K562 (cell line): ENCODE results near the gene DNAJC2. TPM values are rescaled to one million over a fixed set of nuclear protein-coding genes. Genes with fewer than 3 reads are reported as not detected.

ENCODE experiments used
- ILF3 ChIP-seq: fragments of 450-650 bp; IDR thresholded peaks from 2 replicates; pipeline ENCODE4 v1.6.1; 2018; ENCODE audit warnings: antibody characterized with exemption, mild to moderate bottlenecking, moderate library complexity, borderline replicate concordance
- MEF2D ChIP-seq: conservative IDR thresholded peaks from 2 replicates; pipeline ENCODE4 v1.6.1; 2016; ENCODE audit warnings: low read depth, missing genetic modification characterization, missing compliant biosample characterization
- NR2C2 ChIP-seq, 2 experiments: fragments of 200-800 bp in 1 of 2; sonication (Bioruptor generic) in 1 of 2; sonication (generic) in 1 of 2; formaldehyde crosslinking in 1 of 2; IDR thresholded peaks; 2 replicates each; pipeline versions ENCODE4 v1.6.1 to v1.8.0; 2016 to 2022; ENCODE audit warnings: mild to moderate bottlenecking in 1 of 2, missing compliant biosample characterization in 1 of 2, missing genetic modification characterization in 1 of 2, missing genetic modification reagents in 1 of 2
- PRPF4 ChIP-seq: fragments of 200-400 bp; formaldehyde crosslinking; IDR thresholded peaks from one replicate; pipeline ENCODE4 v1.6.1; 2017; ENCODE audit warnings: low read length, low read depth, mild to moderate bottlenecking; ENCODE audit not compliant: insufficient read depth, poor library complexity, severe bottlenecking
- SNRNP70 ChIP-seq: fragments of 200-400 bp; formaldehyde crosslinking; optimal IDR thresholded peaks from 2 replicates; pipeline ENCODE3; 2017; ENCODE audit warnings: low read depth, low read length
- ZBED1 ChIP-seq: IDR thresholded peaks from 2 replicates; pipeline ENCODE4 v1.6.1; 2014
- ZNF140 ChIP-seq: fragments of 250-450 bp; sonication (Bioruptor Pico); IDR thresholded peaks from 2 replicates; pipeline ENCODE4 v1.8.0; 2021; ENCODE audit warnings: moderate library complexity, mild to moderate bottlenecking, inconsistent platforms
- ZNF174 ChIP-seq: fragments of 250-450 bp; sonication (Bioruptor Pico); IDR thresholded peaks from 2 replicates; pipeline ENCODE4 v1.4.0; 2020; ENCODE audit warnings: mild to moderate bottlenecking
- ZNF175 ChIP-seq: fragments of 200-800 bp; sonication (Bioruptor generic); IDR thresholded peaks from 2 replicates; pipeline ENCODE4 v1.6.1; 2016; ENCODE audit warnings: low read depth, mild to moderate bottlenecking, missing genetic modification characterization, missing compliant biosample characterization
- polyA plus RNA-seq, 8 experiments: library from polyadenylated mRNA; depleted of rRNA in 4 of 8; stranded (reverse) in 5 of 8; unstranded in 3 of 8; fragments of >200 nt; fragmentation: Nextera tagmentation in 2 of 8; fragmentation: Illumina TruSeq in 1 of 8; extraction: Ambion mirVana in 2 of 8; extraction: Trizol in 1 of 8; gene quantifications; 2 replicates each; pipeline versions ENCODE4 v1.2.1 to v1.2.3, GENCODE V29; 2011 to 2014; ENCODE audit warnings: inconsistent platforms in 1 of 8, missing spikeins in 1 of 8
- total RNA-seq, 7 experiments: library from RNA; depleted of rRNA in 6 of 7; stranded (reverse); fragments of >200 nt in 6 of 7; fragmentation: Illumina TruSeq in 2 of 7; extraction: Trizol in 2 of 7; gene quantifications; 2 replicates each; pipeline versions ENCODE4 v1.2.1 to v1.2.3, GENCODE V29; 2011 to 2021; ENCODE audit warnings: low replicate concordance in 1 of 7
- TF ChIP-seq, protein P1 (sequence below): fragments of 450-650 bp; formaldehyde crosslinking; IDR thresholded peaks from 2 replicates; pipeline ENCODE4 v1.4.0; 2020; ENCODE audit warnings: mild to moderate bottlenecking, moderate library complexity
- TF ChIP-seq, protein P2 (sequence below), 2 experiments: fragments of 450-650 bp; IDR thresholded peaks; 2 replicates each; pipeline ENCODE4 v1.6.1; 2016
- TF ChIP-seq, protein P3 (sequence below): fragments of 250-450 bp; sonication (Bioruptor Pico); IDR thresholded peaks from 2 replicates; pipeline ENCODE4 v1.4.0; 2020; ENCODE audit warnings: mild to moderate bottlenecking, moderate library complexity
- TF ChIP-seq, protein P4 (sequence below): sonication (generic); formaldehyde crosslinking; IDR thresholded peaks from 2 replicates; pipeline ENCODE4 v1.8.1; 2023; ENCODE audit warnings: mild to moderate bottlenecking, missing genetic modification reagents
- TF ChIP-seq, protein P5 (sequence below): sonication (generic); formaldehyde crosslinking; IDR thresholded peaks from 2 replicates; pipeline ENCODE4 v1.8.1; 2023; ENCODE audit warnings: mild to moderate bottlenecking, missing genetic modification reagents

DNAJC2 gene
- total and polyA plus RNA-seq, 9 of the 15 experiments (the other 6 are each of a cell fraction or from before 2014, with no cell fraction given), result 40.2 to 157 (median 92.1) TPM

DNA sequence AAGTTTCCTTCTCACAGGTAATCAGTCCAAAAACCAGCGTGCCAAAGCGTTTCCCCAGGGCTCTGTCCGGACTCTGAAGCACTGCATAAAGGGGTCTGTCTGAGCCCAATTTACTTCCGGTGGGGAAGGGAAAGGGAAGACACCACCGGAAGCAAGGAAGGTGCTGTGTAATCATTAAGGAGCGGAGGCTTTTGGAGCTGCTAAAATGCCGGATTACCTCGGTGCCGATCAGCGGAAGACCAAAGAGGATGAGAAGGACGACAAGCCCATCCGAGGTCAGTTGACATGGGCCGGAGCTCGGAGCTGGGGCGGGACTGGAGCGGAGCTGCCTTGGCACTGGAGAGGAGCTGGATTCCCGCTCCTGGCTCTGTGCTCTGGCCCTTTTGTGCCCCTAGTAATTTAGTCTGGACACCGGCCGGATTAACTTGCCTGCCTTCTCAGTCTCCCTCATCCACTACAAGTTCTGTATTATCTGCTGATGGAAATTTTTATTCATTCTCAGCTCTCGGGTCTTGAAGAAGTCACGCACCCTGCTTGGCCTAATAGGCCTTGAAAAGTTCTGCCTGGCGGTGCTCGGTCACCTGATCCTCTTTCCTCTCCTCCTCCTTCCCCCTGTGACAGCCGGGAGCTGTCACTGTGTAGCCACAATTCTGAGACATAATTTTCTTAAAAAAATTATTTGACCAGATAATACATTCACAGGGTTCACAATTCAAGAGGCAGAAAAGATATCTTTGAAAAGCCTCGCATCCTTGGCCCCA, 3.1 kb upstream of the DNAJC2 start, which contains the start of gene PSMC2 (continued):
- TF ChIP-seq, protein P1, sequence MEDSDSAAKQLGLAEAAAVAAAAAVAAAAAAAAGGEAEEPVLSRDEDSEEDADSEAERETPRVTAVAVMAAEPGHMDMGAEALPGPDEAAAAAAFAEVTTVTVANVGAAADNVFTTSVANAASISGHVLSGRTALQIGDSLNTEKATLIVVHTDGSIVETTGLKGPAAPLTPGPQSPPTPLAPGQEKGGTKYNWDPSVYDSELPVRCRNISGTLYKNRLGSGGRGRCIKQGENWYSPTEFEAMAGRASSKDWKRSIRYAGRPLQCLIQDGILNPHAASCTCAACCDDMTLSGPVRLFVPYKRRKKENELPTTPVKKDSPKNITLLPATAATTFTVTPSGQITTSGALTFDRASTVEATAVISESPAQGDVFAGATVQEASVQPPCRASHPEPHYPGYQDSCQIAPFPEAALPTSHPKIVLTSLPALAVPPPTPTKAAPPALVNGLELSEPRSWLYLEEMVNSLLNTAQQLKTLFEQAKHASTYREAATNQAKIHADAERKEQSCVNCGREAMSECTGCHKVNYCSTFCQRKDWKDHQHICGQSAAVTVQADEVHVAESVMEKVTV (CRISPR knock-in tag), result no peak
- TF ChIP-seq MEF2D (tag) (no peak), NR2C2 (CRISPR knock-in tag; IDR thresholded peaks at IDR 0.05) (peak; percentile 85), NR2C2 (tag; IDR thresholded peaks at IDR 0.05) (peak; percentile 94), ZBED1 (no peak), SNRNP70 (no peak), ILF3 (no peak), ZNF174 (CRISPR knock-in tag) (peak; percentile 14; the same call in 1 of the 2 replicates), ZNF175 (CRISPR knock-in tag) (peak; percentile 29; the same call in 1 of the 2 replicates), PRPF4 (no peak), ZNF140 (no peak)
- TF ChIP-seq, protein P2, sequence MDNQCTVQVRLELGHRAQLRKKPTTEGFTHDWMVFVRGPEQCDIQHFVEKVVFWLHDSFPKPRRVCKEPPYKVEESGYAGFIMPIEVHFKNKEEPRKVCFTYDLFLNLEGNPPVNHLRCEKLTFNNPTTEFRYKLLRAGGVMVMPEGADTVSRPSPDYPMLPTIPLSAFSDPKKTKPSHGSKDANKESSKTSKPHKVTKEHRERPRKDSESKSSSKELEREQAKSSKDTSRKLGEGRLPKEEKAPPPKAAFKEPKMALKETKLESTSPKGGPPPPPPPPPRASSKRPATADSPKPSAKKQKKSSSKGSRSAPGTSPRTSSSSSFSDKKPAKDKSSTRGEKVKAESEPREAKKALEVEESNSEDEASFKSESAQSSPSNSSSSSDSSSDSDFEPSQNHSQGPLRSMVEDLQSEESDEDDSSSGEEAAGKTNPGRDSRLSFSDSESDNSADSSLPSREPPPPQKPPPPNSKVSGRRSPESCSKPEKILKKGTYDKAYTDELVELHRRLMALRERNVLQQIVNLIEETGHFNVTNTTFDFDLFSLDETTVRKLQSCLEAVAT (IDR thresholded peaks at IDR 0.05), result peak in 1 of 2 experiments; percentile 95; a peak in 2 of 4 replicates
- TF ChIP-seq, protein P3, sequence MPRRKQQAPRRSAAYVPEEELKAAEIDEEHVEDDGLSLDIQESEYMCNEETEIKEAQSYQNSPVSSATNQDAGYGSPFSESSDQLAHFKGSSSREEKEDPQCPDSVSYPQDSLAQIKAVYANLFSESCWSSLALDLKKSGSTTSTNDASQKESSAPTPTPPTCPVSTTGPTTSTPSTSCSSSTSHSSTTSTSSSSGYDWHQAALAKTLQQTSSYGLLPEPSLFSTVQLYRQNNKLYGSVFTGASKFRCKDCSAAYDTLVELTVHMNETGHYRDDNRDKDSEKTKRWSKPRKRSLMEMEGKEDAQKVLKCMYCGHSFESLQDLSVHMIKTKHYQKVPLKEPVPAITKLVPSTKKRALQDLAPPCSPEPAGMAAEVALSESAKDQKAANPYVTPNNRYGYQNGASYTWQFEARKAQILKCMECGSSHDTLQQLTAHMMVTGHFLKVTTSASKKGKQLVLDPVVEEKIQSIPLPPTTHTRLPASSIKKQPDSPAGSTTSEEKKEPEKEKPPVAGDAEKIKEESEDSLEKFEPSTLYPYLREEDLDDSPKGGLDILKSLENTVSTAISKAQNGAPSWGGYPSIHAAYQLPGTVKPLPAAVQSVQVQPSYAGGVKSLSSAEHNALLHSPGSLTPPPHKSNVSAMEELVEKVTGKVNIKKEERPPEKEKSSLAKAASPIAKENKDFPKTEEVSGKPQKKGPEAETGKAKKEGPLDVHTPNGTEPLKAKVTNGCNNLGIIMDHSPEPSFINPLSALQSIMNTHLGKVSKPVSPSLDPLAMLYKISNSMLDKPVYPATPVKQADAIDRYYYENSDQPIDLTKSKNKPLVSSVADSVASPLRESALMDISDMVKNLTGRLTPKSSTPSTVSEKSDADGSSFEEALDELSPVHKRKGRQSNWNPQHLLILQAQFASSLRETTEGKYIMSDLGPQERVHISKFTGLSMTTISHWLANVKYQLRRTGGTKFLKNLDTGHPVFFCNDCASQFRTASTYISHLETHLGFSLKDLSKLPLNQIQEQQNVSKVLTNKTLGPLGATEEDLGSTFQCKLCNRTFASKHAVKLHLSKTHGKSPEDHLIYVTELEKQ (CRISPR knock-in tag), result no peak
- TF ChIP-seq, protein P4, sequence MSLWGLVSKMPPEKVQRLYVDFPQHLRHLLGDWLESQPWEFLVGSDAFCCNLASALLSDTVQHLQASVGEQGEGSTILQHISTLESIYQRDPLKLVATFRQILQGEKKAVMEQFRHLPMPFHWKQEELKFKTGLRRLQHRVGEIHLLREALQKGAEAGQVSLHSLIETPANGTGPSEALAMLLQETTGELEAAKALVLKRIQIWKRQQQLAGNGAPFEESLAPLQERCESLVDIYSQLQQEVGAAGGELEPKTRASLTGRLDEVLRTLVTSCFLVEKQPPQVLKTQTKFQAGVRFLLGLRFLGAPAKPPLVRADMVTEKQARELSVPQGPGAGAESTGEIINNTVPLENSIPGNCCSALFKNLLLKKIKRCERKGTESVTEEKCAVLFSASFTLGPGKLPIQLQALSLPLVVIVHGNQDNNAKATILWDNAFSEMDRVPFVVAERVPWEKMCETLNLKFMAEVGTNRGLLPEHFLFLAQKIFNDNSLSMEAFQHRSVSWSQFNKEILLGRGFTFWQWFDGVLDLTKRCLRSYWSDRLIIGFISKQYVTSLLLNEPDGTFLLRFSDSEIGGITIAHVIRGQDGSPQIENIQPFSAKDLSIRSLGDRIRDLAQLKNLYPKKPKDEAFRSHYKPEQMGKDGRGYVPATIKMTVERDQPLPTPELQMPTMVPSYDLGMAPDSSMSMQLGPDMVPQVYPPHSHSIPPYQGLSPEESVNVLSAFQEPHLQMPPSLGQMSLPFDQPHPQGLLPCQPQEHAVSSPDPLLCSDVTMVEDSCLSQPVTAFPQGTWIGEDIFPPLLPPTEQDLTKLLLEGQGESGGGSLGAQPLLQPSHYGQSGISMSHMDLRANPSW (CRISPR knock-in tag), result 0 out of 2 replicates have a peak, but pooled peaks have one; percentile 38
- TF ChIP-seq, protein P5, sequence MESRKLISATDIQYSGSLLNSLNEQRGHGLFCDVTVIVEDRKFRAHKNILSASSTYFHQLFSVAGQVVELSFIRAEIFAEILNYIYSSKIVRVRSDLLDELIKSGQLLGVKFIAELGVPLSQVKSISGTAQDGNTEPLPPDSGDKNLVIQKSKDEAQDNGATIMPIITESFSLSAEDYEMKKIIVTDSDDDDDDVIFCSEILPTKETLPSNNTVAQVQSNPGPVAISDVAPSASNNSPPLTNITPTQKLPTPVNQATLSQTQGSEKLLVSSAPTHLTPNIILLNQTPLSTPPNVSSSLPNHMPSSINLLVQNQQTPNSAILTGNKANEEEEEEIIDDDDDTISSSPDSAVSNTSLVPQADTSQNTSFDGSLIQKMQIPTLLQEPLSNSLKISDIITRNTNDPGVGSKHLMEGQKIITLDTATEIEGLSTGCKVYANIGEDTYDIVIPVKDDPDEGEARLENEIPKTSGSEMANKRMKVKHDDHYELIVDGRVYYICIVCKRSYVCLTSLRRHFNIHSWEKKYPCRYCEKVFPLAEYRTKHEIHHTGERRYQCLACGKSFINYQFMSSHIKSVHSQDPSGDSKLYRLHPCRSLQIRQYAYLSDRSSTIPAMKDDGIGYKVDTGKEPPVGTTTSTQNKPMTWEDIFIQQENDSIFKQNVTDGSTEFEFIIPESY (CRISPR knock-in tag), result no peak
